Left cardiac atrium (tissue), 4 donors: ENCODE results near the gene DISC1. TPM values are rescaled to one million over a fixed set of nuclear protein-coding genes. Genes with fewer than 3 reads are reported as not detected.
"Not testable (repeated sequence)": the region's sequence is repeated elsewhere in the genome, so short reads cannot be mapped to it uniquely, and the experiment has no call there.

Source experiments
- ATAC-seq, 2 donors: fragments of 200-7000 bp; cut with Tn5 transposase; one replicate each; pipeline ENCODE4 v1.9.1; 2020; ENCODE audit warnings: mild to moderate bottlenecking in 2 of 2, moderate library complexity in 2 of 2
- DNase-seq: peaks from one replicate; pipeline ENCODE4 v3.0.0-alpha.2; 2020
- intact Hi-C, 2 donors: fragments of 100-400 bp; cut with DNase I; formaldehyde crosslinking; loops; one replicate each; pipeline versions ENCODE4 v1.14.1 to v1.15.1; 2022 to 2023
- total RNA-seq, 2 donors: library from RNA; stranded (reverse); fragmentation: NEBNext Ultra II Directional; extraction: Animal tissue kit (Norgen Biotek cat#: 25700); gene quantifications; one replicate each; pipeline ENCODE4 v1.2.1, GENCODE V29; 2021
- donor health status: DM: no; HTN: yes; CAD: no.
- donor health status: DM: no; HTN: yes; CAD: no; lungs with severe emphysema.
- donor health status: DM: yes; HTN: yes; CAD: no.
- donor health status: Dilated cardiomyopathy.

The DISC1 gene
- total RNA-seq, 2 donors from 2014 or later = 5.0 to 5.4 TPM

GRCh38 chr1:231943084-231943483, 316.5 kb downstream of the DISC1 start:
- DNase-seq (no peak), ATAC-seq (no peak)
- intact Hi-C loops = no loop called here

- intact Hi-C loops, DNase-seq, ATAC-seq: not testable (repeated sequence)
These were observed 321.5 kb downstream of the DISC1 start for GRCh38 chr1:231948102-231948501.

GRCh38 chr1:231949277-231950091, 322.9 kb downstream of the DISC1 start:
- intact Hi-C loops = no loop called here
- DNase-seq = no peak
- ATAC-seq = peak; percentile 67 to 79

- intact Hi-C loops = no loop called here
- ATAC-seq (no peak), DNase-seq (no peak)
These were observed 323.9 kb downstream of the DISC1 start for GRCh38 chr1:231950331-231951128.

GRCh38 chr1:231951374-231951773, 324.8 kb downstream of the DISC1 start:
- ATAC-seq (no peak), DNase-seq (no peak)
- intact Hi-C loops = no loop called here

GRCh38 chr1:231952154-231952553, 325.6 kb downstream of the DISC1 start:
- intact Hi-C loops = no loop called here
- ATAC-seq (no peak), DNase-seq (no peak)

- no peak for DNase-seq
- no peak for ATAC-seq
- intact Hi-C loops = no loop called here
These were observed 327.1 kb downstream of the DISC1 start for GRCh38 chr1:231953660-231954059.

GRCh38 chr1:231954751-231955150, 328.2 kb downstream of the DISC1 start:
- intact Hi-C loops = no loop called here
- ATAC-seq (no peak), DNase-seq (no peak)

- intact Hi-C loops = no loop called here
- ATAC-seq = no peak
These were observed 330.8 kb downstream of the DISC1 start for GRCh38 chr1:231957359-231957758.

GRCh38 chr1:231958448-231958847, 331.9 kb downstream of the DISC1 start:
- intact Hi-C loops = no loop called here
- ATAC-seq = peak in 1 of 2 donors; percentile 61
- no peak for DNase-seq

More at GRCh38 chr1:231957359-231957758, 330.8 kb downstream of the DISC1 start:
- no peak for DNase-seq

- intact Hi-C loops = no loop called here
- no peak for ATAC-seq
- DNase-seq = no peak
These were observed 332.8 kb downstream of the DISC1 start for GRCh38 chr1:231959225-231959884.

- intact Hi-C loops = not testable (repeated sequence)
These were observed 335.2 kb downstream of the DISC1 start for GRCh38 chr1:231961801-231962200.

GRCh38 chr1:231962636-231963035, 336.0 kb downstream of the DISC1 start:
- intact Hi-C loops = no loop called here
- no peak for DNase-seq
- ATAC-seq = no peak

More at GRCh38 chr1:231961801-231962200, 335.2 kb downstream of the DISC1 start:
- ATAC-seq, DNase-seq: not testable (repeated sequence)

- intact Hi-C loops = no loop called here
These were observed 337.7 kb downstream of the DISC1 start for GRCh38 chr1:231964241-231964640.

GRCh38 chr1:231964961-231965360, 338.4 kb downstream of the DISC1 start:
- intact Hi-C loops = no loop called here
- ATAC-seq (no peak), DNase-seq (no peak)

More at GRCh38 chr1:231964241-231964640, 337.7 kb downstream of the DISC1 start:
- ATAC-seq (no peak), DNase-seq (no peak)

- ATAC-seq (no peak), DNase-seq (no peak)
- intact Hi-C loops = no loop called here
These were observed 339.0 kb downstream of the DISC1 start for GRCh38 chr1:231965615-231966014.

GRCh38 chr1:231966983-231967382, 340.4 kb downstream of the DISC1 start:
- intact Hi-C loops = no loop called here
- ATAC-seq = no peak
- no peak for DNase-seq

GRCh38 chr1:231969076-231969475, 342.5 kb downstream of the DISC1 start:
- peak in 1 of 2 donors; percentile 45 for ATAC-seq

GRCh38 chr1:231969761-231970160, 343.2 kb downstream of the DISC1 start:
- intact Hi-C loops, ATAC-seq, DNase-seq: not testable (repeated sequence)

More at GRCh38 chr1:231969076-231969475, 342.5 kb downstream of the DISC1 start:
- DNase-seq = no peak
- intact Hi-C loops = no loop called here
